Measurements from ENCODE around the gene POLA1.

POLA1 gene

DNA sequence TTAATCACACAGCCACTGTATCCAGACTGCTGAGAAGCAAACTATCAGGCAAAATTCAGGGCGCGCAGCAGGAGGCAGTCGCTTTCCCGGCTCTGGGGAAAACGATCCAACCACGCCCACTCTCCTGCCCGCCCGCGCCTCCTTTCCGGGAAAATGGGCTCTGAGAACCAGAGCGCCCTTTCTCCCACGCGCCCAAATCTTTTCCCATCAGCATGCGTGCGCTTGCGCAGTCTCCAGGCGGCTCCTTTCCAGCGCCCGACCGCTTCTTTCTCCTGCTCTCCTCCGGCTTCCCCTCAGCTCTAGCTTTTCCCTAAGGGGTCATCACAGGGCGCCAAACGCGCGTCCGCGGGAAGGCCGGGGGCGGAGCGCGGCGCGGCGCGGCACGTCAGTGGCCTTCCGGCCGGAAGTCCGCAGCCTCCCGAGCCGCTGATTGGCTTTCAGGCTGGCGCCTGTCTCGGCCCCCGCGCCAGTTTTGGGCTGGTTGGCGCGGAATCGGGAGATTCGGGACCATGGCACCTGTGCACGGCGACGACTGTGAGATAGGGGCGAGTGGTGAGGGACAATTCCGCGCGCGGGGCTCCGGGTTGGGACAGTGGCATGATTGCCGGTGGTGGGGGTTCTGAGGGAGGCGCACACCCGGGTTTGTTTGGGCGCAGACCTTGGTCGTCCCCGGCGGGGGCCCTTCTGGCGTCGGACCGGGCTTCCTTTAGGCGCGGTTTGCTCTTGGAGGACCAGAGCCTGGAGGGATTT lies at the start of gene POLA1 (continued):
- TF ChIP-seq, protein P1, sequence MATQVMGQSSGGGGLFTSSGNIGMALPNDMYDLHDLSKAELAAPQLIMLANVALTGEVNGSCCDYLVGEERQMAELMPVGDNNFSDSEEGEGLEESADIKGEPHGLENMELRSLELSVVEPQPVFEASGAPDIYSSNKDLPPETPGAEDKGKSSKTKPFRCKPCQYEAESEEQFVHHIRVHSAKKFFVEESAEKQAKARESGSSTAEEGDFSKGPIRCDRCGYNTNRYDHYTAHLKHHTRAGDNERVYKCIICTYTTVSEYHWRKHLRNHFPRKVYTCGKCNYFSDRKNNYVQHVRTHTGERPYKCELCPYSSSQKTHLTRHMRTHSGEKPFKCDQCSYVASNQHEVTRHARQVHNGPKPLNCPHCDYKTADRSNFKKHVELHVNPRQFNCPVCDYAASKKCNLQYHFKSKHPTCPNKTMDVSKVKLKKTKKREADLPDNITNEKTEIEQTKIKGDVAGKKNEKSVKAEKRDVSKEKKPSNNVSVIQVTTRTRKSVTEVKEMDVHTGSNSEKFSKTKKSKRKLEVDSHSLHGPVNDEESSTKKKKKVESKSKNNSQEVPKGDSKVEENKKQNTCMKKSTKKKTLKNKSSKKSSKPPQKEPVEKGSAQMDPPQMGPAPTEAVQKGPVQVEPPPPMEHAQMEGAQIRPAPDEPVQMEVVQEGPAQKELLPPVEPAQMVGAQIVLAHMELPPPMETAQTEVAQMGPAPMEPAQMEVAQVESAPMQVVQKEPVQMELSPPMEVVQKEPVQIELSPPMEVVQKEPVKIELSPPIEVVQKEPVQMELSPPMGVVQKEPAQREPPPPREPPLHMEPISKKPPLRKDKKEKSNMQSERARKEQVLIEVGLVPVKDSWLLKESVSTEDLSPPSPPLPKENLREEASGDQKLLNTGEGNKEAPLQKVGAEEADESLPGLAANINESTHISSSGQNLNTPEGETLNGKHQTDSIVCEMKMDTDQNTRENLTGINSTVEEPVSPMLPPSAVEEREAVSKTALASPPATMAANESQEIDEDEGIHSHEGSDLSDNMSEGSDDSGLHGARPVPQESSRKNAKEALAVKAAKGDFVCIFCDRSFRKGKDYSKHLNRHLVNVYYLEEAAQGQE (tag by site-specific recombination; IDR thresholded peaks at IDR 0.05): no peak
- TF ChIP-seq, protein P2, sequence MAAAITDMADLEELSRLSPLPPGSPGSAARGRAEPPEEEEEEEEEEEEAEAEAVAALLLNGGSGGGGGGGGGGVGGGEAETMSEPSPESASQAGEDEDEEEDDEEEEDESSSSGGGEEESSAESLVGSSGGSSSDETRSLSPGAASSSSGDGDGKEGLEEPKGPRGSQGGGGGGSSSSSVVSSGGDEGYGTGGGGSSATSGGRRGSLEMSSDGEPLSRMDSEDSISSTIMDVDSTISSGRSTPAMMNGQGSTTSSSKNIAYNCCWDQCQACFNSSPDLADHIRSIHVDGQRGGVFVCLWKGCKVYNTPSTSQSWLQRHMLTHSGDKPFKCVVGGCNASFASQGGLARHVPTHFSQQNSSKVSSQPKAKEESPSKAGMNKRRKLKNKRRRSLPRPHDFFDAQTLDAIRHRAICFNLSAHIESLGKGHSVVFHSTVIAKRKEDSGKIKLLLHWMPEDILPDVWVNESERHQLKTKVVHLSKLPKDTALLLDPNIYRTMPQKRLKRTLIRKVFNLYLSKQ (tag by site-specific recombination; IDR thresholded peaks at IDR 0.05; ENCODE audit: borderline replicate concordance): no peak
- TF ChIP-seq ZNF23 (tag by site-specific recombination; IDR thresholded peaks at IDR 0.05; ENCODE audit: borderline replicate concordance): no peak
- TF ChIP-seq ZNF837 (tag by site-specific recombination; IDR thresholded peaks at IDR 0.05): no peak
- TF ChIP-seq GLI4 (tag by site-specific recombination; IDR thresholded peaks at IDR 0.05): no peak
- TF ChIP-seq ZNF404 (tag by site-specific recombination; IDR thresholded peaks at IDR 0.05): no peak
- no peak for TF ChIP-seq ZNF747 (tag by site-specific recombination; IDR thresholded peaks at IDR 0.05)
- TF ChIP-seq HOXC10 (CRISPR knock-in tag; IDR thresholded peaks at IDR 0.05): peak; percentile 99
- TF ChIP-seq REPIN1 (tag by site-specific recombination; IDR thresholded peaks at IDR 0.05; ENCODE audit: low read depth): peak; percentile 35; the same call in 1 of the 2 replicates
- TF ChIP-seq, protein P3, sequence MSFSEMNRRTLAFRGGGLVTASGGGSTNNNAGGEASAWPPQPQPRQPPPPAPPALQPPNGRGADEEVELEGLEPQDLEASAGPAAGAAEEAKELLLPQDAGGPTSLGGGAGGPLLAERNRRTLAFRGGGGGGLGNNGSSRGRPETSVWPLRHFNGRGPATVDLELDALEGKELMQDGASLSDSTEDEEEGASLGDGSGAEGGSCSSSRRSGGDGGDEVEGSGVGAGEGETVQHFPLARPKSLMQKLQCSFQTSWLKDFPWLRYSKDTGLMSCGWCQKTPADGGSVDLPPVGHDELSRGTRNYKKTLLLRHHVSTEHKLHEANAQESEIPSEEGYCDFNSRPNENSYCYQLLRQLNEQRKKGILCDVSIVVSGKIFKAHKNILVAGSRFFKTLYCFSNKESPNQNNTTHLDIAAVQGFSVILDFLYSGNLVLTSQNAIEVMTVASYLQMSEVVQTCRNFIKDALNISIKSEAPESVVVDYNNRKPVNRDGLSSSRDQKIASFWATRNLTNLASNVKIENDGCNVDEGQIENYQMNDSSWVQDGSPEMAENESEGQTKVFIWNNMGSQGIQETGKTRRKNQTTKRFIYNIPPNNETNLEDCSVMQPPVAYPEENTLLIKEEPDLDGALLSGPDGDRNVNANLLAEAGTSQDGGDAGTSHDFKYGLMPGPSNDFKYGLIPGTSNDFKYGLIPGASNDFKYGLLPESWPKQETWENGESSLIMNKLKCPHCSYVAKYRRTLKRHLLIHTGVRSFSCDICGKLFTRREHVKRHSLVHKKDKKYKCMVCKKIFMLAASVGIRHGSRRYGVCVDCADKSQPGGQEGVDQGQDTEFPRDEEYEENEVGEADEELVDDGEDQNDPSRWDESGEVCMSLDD (tag by site-specific recombination; IDR thresholded peaks at IDR 0.05): peak; percentile 71
- TF ChIP-seq ZNF561 (tag by site-specific recombination; IDR thresholded peaks at IDR 0.05; ENCODE audit: borderline replicate concordance): peak; percentile 70; the same call in 1 of the 2 replicates
- peak; percentile 61 for TF ChIP-seq KLF10 (tag by site-specific recombination; IDR thresholded peaks at IDR 0.05)
- TF ChIP-seq PRDM1 (tag by site-specific recombination; IDR thresholded peaks at IDR 0.05): peak; percentile 98
- TF ChIP-seq MYNN (tag by site-specific recombination; IDR thresholded peaks at IDR 0.05; ENCODE audit: borderline replicate concordance): no peak
- peak; percentile 62 for TF ChIP-seq ZIC2 (tag by site-specific recombination; IDR thresholded peaks at IDR 0.05)
- TF ChIP-seq ZNF324 (tag by site-specific recombination; IDR thresholded peaks at IDR 0.05): peak; percentile 63
- 0 out of 2 replicates have a peak, but pooled peaks have one; percentile 69 for TF ChIP-seq HOXD13 (CRISPR knock-in tag; IDR thresholded peaks at IDR 0.05; ENCODE audit: borderline replicate concordance)
- no peak for TF ChIP-seq GLI2 (tag by site-specific recombination; IDR thresholded peaks at IDR 0.05; ENCODE audit: borderline replicate concordance, low read depth)
- TF ChIP-seq, protein P4, sequence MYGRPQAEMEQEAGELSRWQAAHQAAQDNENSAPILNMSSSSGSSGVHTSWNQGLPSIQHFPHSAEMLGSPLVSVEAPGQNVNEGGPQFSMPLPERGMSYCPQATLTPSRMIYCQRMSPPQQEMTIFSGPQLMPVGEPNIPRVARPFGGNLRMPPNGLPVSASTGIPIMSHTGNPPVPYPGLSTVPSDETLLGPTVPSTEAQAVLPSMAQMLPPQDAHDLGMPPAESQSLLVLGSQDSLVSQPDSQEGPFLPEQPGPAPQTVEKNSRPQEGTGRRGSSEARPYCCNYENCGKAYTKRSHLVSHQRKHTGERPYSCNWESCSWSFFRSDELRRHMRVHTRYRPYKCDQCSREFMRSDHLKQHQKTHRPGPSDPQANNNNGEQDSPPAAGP (tag by site-specific recombination; IDR thresholded peaks at IDR 0.05): no peak; the same call in none of the 2 replicates
- peak; percentile 96 for TF ChIP-seq GLIS2 (tag by site-specific recombination; IDR thresholded peaks at IDR 0.05)
- TF ChIP-seq, protein P5, sequence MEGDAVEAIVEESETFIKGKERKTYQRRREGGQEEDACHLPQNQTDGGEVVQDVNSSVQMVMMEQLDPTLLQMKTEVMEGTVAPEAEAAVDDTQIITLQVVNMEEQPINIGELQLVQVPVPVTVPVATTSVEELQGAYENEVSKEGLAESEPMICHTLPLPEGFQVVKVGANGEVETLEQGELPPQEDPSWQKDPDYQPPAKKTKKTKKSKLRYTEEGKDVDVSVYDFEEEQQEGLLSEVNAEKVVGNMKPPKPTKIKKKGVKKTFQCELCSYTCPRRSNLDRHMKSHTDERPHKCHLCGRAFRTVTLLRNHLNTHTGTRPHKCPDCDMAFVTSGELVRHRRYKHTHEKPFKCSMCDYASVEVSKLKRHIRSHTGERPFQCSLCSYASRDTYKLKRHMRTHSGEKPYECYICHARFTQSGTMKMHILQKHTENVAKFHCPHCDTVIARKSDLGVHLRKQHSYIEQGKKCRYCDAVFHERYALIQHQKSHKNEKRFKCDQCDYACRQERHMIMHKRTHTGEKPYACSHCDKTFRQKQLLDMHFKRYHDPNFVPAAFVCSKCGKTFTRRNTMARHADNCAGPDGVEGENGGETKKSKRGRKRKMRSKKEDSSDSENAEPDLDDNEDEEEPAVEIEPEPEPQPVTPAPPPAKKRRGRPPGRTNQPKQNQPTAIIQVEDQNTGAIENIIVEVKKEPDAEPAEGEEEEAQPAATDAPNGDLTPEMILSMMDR (tag by site-specific recombination; IDR thresholded peaks at IDR 0.05): no peak
- TF ChIP-seq ZNF248 (tag by site-specific recombination; IDR thresholded peaks at IDR 0.05): no peak
- TF ChIP-seq ZSCAN30 (tag by site-specific recombination; IDR thresholded peaks at IDR 0.05): 0 out of 2 replicates have a peak, but pooled peaks have one; percentile 11
- no peak for TF ChIP-seq ZBTB1 (tag by site-specific recombination; IDR thresholded peaks at IDR 0.05)
- TF ChIP-seq ZNF596 (tag by site-specific recombination; IDR thresholded peaks at IDR 0.05): no peak
- no peak for TF ChIP-seq ZNF416 (tag by site-specific recombination; IDR thresholded peaks at IDR 0.05)
- TF ChIP-seq RBAK (tag by site-specific recombination; IDR thresholded peaks at IDR 0.05): no peak
- 0 out of 2 replicates have a peak, but pooled peaks have one; percentile 44 for TF ChIP-seq YY1 (tag by site-specific recombination; IDR thresholded peaks at IDR 0.05)
- no peak for TF ChIP-seq ZNF311 (tag by site-specific recombination; IDR thresholded peaks at IDR 0.05; ENCODE audit: borderline replicate concordance)
- no peak for TF ChIP-seq ZNF549 (tag by site-specific recombination; IDR thresholded peaks at IDR 0.05)
- no peak for TF ChIP-seq ZNF433 (tag by site-specific recombination; IDR thresholded peaks at IDR 0.05; ENCODE audit: low read depth)
